HG03159 (cell line): Measurements from ENCODE around the gene LMF1.
"Not testable (repeated sequence)": the region's sequence is repeated elsewhere in the genome, so short reads cannot be mapped to it uniquely, and the experiment has no call there.

Experiments
- ATAC-seq: cut with Tn5 transposase; IDR thresholded peaks from one replicate; pipeline ENCODE4 v1.9.1; 2021; ENCODE audit warnings: mild to moderate bottlenecking, moderate library complexity; ENCODE audit not compliant: unreplicated experiment

LMF1 gene

GRCh38 chr16:973366-973765 lies 2.6 kb upstream of the LMF1 start:
- no peak for ATAC-seq

- no peak for ATAC-seq
Observed at GRCh38 chr16:972316-973002, 1.7 kb upstream of the LMF1 start.

GRCh38 chr16:971981-972315 lies 1.2 kb upstream of the LMF1 start:
- ATAC-seq, result no peak

DNA sequence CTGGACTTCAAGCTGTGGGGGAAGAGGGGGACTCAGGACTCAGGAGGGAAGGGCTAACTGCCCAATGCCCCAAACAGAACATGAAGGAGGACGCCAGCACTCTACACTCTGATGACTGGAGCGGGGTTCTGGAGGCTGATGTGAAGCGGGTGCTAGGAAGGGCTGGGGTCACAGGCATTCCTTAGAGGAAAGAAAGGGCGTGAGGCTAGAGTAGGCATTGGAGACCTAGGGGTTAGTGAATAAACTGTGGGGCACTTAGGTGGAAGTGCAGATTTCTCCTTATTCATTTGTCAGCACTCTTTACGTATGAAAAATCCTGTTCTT lies 760 bp upstream of the LMF1 start:
- ATAC-seq, result no peak

DNA sequence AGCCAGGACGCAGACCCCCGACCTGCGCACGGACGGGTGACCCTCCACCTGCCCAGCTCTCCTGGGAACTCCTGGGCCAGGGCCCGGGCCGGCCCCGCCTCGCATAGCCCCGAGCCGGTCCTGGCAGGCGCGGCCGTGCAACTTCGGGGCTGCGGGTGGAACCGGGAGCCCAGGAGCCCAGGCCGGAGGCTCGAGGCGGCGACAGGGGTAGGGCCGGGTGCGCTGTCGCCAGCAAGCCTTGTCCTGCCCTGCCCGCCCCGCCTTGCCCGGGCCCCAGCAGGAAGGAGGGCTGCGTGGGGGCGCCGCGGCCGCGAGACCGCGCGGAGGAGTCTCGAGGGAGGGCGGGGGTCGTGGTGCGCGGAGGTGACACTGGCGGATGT lies 408 bp downstream of the LMF1 start:
- ATAC-seq, result peak; percentile 43

DNA sequence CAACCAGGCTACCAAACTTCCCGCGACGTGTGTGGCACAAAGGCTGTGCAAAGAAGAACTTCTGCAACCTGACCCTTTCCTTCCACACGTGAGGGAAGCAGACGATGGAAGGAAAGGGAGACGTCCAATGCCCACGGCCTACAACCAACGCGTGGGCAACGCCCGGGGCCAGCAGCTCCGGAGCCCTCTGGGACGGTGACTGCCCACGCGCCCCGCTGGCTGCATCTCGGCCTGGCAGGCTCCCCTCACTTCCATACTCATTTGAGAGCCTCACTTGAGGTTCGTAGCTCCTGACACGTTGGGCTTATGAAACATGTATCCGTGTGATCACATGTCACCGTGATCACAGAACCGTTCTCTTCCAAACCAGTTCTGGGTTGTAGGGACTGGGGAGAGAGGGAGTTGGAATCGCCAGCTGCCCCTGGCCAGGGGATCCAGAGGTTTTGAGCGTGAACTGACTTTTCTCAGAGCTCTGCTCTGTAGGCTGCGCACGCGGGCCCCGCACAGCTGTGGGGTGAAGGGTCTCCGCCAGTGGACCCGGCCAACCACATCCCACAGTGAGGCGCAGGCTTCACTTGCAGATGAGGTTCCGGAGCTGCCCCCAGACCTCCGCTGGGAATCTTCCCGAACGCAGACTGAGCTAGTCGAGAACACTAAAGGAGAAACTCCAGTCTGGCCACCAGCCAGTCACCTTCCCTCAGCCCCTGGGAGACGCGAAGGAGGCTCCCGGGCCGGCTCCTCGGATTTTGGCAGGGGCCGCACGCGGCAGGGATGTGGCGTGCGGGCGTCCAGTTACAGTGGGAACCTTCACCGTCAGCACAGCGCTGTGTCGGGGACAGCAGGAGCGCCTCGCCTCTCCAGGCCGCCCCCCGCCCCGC lies 1.0 kb downstream of the LMF1 start:
- no peak for ATAC-seq

GRCh38 chr16:968620-969019 lies 2.2 kb downstream of the LMF1 start:
- ATAC-seq, result no peak

DNA sequence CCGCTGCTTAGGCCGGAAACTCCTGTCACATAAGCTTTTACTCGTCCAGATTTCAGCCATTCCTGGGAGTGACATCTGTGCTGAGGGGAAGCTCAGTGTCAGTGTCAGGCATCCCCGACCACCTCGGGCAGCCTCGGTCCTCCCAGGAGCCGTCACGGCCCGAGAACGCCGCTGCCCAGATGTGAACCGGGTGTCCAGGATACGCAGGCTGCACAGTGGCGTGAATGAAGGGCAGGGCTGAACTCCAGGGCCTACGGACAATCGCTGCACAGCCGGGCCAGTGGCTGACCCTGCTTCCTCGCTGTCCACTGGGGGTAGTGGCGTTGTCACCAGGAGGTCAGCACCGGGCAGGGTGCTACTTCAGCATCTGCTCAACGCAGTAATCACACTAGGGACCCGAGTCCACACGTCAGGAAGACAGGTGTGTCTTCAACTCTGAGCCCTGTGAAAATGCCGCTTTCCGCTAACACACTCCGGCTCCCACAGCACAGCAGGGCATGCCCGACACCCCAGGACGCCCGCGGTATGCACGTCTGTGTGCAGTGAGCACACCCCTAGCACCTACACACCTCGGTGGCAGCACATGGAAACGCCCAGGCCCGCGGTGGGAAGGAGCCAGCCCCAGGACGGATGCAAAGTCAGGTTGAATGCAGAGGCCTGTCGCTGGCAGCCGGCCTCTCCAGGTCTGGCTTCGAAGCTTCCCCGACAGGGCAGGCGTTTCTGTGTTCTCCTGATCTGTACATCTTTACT lies 3.1 kb downstream of the LMF1 start:
- no peak for ATAC-seq

DNA sequence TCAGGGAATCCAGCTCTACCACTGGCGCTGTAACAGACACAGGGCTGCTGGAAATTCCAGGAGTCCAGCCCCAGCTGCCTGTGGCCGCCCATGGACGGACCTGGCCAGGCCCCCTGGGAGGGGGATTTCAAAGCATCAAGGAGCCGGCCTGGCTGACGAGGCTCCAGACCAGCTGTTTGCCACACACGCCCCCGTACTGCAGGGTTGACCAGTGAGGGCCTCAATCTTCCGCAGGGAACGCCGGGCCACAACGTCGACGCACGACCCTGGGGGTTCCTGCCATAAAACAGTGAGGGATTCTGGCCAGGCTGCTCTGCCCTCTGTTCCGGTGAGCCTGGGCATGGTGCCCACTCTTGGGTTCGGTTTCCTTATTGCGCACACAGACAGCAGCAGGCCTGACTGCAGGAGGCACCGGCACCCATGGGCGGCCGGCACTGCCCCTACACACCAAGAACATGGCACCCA lies 3.7 kb downstream of the LMF1 start:
- no peak for ATAC-seq

- no peak for ATAC-seq
Observed at GRCh38 chr16:966505-966904, 4.3 kb downstream of the LMF1 start.

DNA sequence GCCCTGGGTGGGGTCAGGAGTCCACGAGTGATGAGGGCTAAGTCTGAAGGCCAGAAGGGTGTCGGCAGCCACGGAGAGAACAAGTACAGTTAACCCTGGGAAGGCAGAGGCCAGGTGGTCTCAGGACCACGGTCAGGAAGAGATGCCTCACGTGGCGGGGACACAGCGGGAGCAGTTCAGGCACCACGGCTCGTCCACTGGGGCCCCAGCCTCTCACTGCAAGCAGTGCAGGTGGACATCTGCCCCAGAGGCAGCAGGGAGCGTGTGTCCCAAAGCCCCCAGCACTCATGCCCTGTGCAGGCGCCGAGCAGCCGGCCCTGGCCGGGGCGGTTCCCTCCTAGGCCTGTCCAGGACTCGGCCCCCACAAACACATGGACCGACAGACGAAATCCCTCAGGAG lies 4.7 kb downstream of the LMF1 start:
- no peak for ATAC-seq

GRCh38 chr16:965487-965886 lies 5.3 kb downstream of the LMF1 start:
- no peak for ATAC-seq

GRCh38 chr16:965036-965395 lies 5.8 kb downstream of the LMF1 start:
- ATAC-seq, result no peak

DNA sequence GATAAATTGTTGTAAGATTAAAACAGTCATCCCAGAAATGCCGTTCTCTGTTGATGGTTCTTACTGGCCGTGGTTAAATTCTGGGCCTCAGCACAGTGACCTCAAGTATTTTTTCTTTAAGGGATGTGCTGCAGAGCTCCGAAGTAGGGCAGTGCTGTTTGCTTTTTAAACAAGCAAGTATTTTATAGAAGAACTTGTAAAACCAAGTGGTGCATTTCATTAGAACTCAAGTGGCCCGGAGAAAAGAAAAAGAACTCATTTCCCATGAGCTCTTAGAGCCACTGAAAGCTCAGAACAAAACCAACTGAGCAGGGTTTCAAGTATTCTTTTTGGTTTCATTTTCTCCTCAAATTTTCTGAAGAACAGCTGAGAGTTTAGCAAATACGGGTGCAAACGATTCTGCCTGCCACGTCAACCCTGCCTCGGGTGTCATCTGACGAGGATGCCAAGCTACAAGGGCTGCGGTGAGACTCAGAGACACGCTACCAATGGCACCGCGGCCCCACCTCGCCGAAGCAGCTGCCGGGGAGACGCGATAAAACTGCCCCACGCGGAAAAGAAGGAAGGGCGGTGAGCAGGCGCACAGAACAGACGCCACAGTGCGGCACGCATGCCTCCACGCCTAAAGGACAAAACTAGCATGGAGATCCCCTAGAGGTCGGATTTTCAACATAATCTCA lies 6.3 kb downstream of the LMF1 start:
- no peak for ATAC-seq

GRCh38 chr16:963913-964312 lies 6.9 kb downstream of the LMF1 start:
- ATAC-seq, result no peak

- no peak for ATAC-seq
Observed at GRCh38 chr16:962901-963814, 7.6 kb downstream of the LMF1 start.

GRCh38 chr16:962366-962765 lies 8.4 kb downstream of the LMF1 start:
- no peak for ATAC-seq

- ATAC-seq, result no peak
Observed at GRCh38 chr16:959232-960040, 11.3 kb downstream of the LMF1 start.

DNA sequence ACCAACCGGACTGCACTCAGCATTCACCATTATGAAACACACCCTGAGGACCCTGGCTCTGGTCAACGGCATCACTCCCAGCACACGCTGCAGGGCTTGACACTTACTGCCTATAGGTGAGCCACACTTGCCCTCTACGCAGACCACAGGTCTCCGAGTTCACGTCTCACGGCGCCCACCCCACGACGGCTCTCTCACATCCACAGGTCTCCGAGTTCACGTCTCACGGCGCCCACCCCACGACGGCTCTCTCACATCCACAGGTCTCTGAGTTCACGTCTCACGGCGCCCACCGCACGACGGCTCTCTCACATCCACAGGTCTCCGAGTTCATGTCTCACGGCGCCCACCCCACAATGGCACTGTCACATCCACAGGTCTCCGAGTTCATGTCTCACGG lies 15.0 kb downstream of the LMF1 start:
- not testable (repeated sequence) for ATAC-seq

DNA sequence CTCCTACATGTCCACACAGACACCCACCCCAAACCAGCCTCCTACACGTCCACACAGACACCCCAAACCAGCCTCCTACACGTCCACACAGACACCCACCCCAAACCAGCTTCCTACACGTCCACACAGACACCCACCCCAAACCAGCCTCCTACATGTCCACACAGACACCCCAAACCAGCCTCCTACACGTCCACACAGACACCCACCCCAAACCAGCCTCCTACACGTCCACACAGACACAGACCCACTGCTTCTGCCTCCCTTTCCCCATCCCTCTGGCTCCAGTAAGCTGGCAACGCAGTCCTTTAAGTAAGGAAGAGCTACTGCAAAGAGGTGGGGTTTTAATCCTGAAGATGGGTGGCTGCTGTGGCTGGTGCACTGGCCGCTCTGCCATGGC lies 17.0 kb downstream of the LMF1 start:
- not testable (repeated sequence) for ATAC-seq
